Left lung (tissue), 10 donors: Measurements from ENCODE around the gene ANKRD40. TPM values are rescaled to one million over a fixed set of nuclear protein-coding genes. Genes with fewer than 3 reads are reported as not detected.
"Not testable (repeated sequence)": the region's sequence is repeated elsewhere in the genome, so short reads cannot be mapped to it uniquely, and the experiment has no call there.

Experiments
- ATAC-seq: fragments of 200-7000 bp; cut with Tn5 transposase; one replicate; pipeline ENCODE4 v1.9.1; 2020; ENCODE audit warnings: moderate library complexity
- DNase-seq, 4 donors: peaks; one replicate each; pipeline ENCODE4 v3.0.0-alpha.2; 2013 to 2020
- H3K27ac ChIP-seq, 2 donors: fragments of 200-600 bp; sonication (generic) in 1 of 2; one replicate each; pipeline versions ENCODE4 v1.5.0 to v1.8.0; 2020 to 2021
- H3K27me3 ChIP-seq, 2 donors: fragments of 200-600 bp; sonication (generic) in 1 of 2; one replicate each; pipeline versions ENCODE4 v1.5.0 to v1.8.0; 2020 to 2021
- H3K36me3 ChIP-seq, 2 donors: fragments of 200-600 bp; sonication (generic) in 1 of 2; one replicate each; pipeline versions ENCODE4 v1.5.0 to v1.8.0; 2020 to 2021
- H3K4me1 ChIP-seq, 2 donors: fragments of 200-600 bp; one replicate each; pipeline ENCODE4 v1.8.0; 2021
- H3K4me3 ChIP-seq, 2 donors: fragments of 200-600 bp; sonication (generic) in 1 of 2; one replicate each; pipeline versions ENCODE4 v1.5.0 to v1.8.0; 2020 to 2021; ENCODE audit warnings: mild to moderate bottlenecking in 1 of 2
- H3K9me3 ChIP-seq, 2 donors: fragments of 200-600 bp; sonication (generic) in 1 of 2; one replicate each; pipeline versions ENCODE4 v1.5.0 to v1.8.0; 2020 to 2021
- intact Hi-C, 2 donors: fragments of 100-400 bp; cut with DNase I; formaldehyde crosslinking; loops; one replicate each; pipeline versions ENCODE4 v1.11.2 to v1.14.2; 2022
- polyA plus RNA-seq, 6 donors: library from polyadenylated mRNA; unstranded; fragments of 120-200 nt; gene quantifications; one replicate each; pipeline ENCODE4 v1.2.1, GENCODE V29; 2013; ENCODE audit not compliant: insufficient read length in 6 of 6
- total RNA-seq, 2 donors: library from RNA; stranded (reverse); fragmentation: NEBNext Ultra II Directional; extraction: Animal tissue kit (Norgen Biotek cat#: 25700); gene quantifications; one replicate each; pipeline ENCODE4 v1.2.1, GENCODE V29; 2021
- TF ChIP-seq, protein P1 (sequence below), 2 donors: fragments of 200-600 bp; sonication (generic) in 1 of 2; IDR thresholded peaks; one replicate each; pipeline versions ENCODE4 v1.5.0 to v1.8.0; 2021; ENCODE audit warnings: antibody characterized with exemption in 2 of 2
- donor health status: DM: no; HTN: yes; CAD: no.
- donor health status: DM: no; HTN: no; CAD: no.

Gene ANKRD40
- total and polyA plus RNA-seq, 8 donors = 42.2 to 52.0 (median 46.6) TPM

DNA sequence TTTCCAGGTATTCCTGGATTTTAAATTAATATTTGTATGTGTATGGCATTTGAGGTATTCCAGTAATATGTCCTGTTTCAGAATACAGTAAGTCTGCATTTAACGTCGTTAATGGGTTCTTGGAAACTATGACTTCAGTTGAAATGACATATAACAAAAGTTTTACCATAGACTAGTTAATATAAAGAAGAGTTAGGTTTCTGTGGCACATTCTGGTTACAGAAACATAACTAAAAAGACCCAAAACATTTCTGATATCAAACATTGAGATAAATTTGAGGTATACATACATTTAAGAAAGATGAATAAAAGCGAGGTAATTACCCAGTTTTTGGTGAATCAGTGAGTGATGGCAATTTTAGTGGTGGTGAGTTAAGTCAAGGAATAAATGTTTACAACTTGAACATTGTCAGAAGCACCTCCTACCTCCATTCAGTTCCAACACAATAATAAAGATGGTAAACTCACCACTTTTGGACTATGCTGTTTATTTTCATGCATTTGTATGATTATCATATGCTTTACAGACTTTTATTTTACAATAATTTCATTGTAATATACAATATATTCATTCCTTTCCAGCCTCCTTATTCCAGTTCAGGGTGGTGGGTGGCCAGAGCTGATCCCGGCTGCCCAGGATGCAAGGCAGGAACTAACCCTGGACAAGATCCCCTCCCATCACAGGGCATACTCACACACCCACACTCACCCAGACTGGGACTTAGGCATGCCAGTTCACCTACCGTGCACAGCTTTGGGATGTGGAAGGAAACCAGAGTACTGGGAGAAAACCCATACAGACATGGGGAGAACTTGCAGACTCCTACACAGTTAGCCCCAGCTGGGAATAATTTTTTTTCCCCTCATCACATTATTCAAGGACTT lies 21.4 kb upstream of the ANKRD40 start:
- peaks cover 13 to 83% of the 10 kb centered on the region in 2 donors for H3K4me1 ChIP-seq
- ATAC-seq = peak; percentile 26
- no peaks in the 10 kb centered on the region for H3K9me3 ChIP-seq
- H3K36me3 ChIP-seq = no peaks in the 10 kb centered on the region
- TF ChIP-seq, protein P1, sequence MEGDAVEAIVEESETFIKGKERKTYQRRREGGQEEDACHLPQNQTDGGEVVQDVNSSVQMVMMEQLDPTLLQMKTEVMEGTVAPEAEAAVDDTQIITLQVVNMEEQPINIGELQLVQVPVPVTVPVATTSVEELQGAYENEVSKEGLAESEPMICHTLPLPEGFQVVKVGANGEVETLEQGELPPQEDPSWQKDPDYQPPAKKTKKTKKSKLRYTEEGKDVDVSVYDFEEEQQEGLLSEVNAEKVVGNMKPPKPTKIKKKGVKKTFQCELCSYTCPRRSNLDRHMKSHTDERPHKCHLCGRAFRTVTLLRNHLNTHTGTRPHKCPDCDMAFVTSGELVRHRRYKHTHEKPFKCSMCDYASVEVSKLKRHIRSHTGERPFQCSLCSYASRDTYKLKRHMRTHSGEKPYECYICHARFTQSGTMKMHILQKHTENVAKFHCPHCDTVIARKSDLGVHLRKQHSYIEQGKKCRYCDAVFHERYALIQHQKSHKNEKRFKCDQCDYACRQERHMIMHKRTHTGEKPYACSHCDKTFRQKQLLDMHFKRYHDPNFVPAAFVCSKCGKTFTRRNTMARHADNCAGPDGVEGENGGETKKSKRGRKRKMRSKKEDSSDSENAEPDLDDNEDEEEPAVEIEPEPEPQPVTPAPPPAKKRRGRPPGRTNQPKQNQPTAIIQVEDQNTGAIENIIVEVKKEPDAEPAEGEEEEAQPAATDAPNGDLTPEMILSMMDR (IDR thresholded peaks at IDR 0.05) = no peak
- no peak overlapping the region for H3K27ac ChIP-seq
- intact Hi-C loops = no loop called here
- no peaks in the 10 kb centered on the region for H3K27me3 ChIP-seq
- no peak for DNase-seq
- no peak overlapping the region for H3K4me3 ChIP-seq

DNA sequence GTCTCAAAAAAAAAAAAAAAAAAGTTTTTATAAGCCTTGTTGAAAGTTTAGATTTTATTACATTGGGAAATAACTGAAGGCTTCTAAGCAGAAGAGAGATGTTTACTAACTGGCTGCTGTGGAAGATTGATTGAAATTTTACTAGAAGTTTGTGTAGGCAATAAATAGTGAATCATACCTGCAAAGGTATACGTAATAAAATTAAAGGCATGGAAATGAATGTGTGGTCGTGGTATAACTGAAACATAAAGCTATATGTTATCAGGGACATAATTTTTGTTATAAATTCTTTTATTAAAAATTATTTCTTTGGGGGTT lies 20.4 kb upstream of the ANKRD40 start:
- Histone ChIP-seq H3K4me3 (no peak overlapping the region), H3K9me3 (no peaks in the 10 kb centered on the region), H3K36me3 (no peaks in the 10 kb centered on the region), H3K27ac (no peak overlapping the region), H3K27me3 (no peaks in the 10 kb centered on the region), H3K4me1 (peaks cover 15 to 92% of the 10 kb centered on the region in 2 donors)
- intact Hi-C loops = no loop called here
- no peak for ATAC-seq
- TF ChIP-seq, protein P1 (IDR thresholded peaks at IDR 0.05) = no peak
- no peak for DNase-seq

DNA sequence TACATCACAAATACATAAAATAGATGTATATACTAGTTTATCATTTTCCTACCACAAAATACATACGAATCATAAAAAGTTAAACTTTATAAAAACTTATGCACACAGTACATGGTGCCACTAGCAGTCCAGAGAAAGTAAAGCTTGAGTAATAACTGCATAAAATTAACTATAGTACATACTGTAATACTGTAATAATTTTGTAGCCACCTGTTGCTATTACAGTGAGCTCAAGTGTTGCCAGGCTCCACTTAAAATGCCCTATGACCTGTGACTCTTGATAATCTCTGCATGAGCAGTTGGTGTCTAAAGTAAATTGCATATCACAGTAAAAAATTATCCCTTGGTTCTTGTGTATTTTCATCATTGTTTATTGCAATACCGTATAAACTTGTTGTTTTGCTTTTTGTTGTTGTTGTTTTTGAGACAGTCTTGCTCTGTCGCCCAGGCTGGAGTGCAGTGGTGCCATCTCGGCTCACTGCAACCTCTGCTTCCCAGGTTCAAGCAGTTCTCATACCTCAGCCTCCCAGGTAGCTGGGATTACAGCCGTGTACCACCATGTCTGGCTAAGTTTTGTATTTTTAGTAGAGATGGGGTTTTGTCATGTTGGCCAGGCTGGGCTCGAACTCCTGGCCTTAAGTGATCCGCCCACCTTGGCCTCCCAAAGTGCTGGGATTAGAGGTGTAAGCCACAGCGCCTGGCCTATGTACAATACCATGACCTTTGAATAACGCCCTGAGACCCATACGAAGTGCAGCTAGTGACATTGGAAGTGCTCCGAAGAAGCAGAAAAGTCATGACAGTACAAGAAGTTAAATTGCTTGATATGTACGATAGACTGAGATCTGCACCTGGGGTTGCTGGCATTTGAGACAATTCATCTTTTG lies 18.3 kb upstream of the ANKRD40 start:
- no peaks in the 10 kb centered on the region for H3K36me3 ChIP-seq
- intact Hi-C loops = no loop called here
- H3K27me3 ChIP-seq = no peaks in the 10 kb centered on the region
- TF ChIP-seq, protein P1 (IDR thresholded peaks at IDR 0.05) = no peak
- H3K4me3 ChIP-seq = no peak overlapping the region
- DNase-seq (no peak), ATAC-seq (no peak)
- no peaks in the 10 kb centered on the region for H3K9me3 ChIP-seq
- no peak overlapping the region for H3K27ac ChIP-seq
- peaks cover 32 to 96% of the 10 kb centered on the region in 2 donors for H3K4me1 ChIP-seq

DNA sequence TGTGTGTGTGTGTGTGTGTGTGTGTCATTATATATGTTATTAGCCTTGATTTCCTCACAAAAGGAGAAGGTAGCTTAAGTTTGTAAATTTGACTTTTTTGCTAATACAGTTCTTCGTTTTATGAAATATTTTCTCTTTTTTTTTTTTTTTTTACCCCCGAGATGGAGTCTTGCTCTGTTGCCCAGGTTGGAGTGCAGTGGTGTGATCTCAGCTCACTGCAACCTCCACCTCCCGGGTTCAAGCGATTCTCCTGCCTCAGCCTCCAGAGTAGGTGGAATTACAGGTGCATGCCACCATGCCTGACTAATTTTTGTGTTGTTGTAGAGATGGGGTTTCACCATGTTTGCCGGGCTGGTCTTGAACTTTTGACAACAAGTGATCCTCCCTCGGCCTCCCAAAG lies 16.9 kb upstream of the ANKRD40 start:
- H3K4me1 ChIP-seq = peaks cover 26 to 92% of the 10 kb centered on the region in 2 donors
- intact Hi-C loops = not testable (repeated sequence)

DNA sequence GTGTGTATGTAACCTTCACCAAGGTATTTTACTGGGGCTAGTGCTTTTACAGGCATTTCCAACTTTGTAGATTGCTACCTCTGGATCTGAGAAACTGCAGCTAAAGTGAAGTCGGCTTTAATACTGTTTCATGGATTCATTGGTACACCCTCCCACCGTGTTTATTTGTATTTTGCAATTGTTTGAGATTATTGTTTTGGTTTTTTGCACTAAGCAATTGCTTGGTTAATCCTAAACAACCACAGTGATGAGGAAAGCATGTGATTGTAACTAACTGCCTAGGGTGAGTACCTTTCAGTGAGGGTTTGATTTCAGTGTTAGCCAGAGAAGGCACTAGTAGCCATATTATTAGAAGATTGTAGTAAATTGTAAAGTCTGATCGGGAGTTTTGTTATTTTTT lies 15.0 kb upstream of the ANKRD40 start:
- intact Hi-C loops = no loop called here
- Histone ChIP-seq H3K36me3 (no peaks in the 10 kb centered on the region), H3K27ac (no peak overlapping the region), H3K4me1 (peaks cover 26 to 78% of the 10 kb centered on the region in 2 donors), H3K4me3 (no peak overlapping the region), H3K27me3 (no peaks in the 10 kb centered on the region), H3K9me3 (no peaks in the 10 kb centered on the region)
- TF ChIP-seq, protein P1 (IDR thresholded peaks at IDR 0.05) = no peak
- ATAC-seq (no peak), DNase-seq (no peak)

More for the DNA sequence above, 16.9 kb upstream of the ANKRD40 start:
- not testable (repeated sequence) for H3K9me3 ChIP-seq, H3K27me3 ChIP-seq, H3K27ac ChIP-seq, ATAC-seq, DNase-seq, H3K36me3 ChIP-seq, H3K4me3 ChIP-seq
